ENCODE results near the gene RAI1.
A peak's percentile ranks its signal among the peaks of the same experiment; 100 is the strongest.
"Not testable (repeated sequence)": the region's sequence is repeated elsewhere in the genome, so short reads cannot be mapped to it uniquely, and the experiment has no call there.

The RAI1 gene

GRCh38 chr17:17675416-17675815 lies 5.8 kb upstream of the RAI1 start:
- no peak for DNase-seq (ENCODE audit: low spot score)
- peak overlapping the region; percentile 62 for H3K27ac ChIP-seq
- ChIA-PET POLR2A (ENCODE audit: low non-redundant PET) (no interaction called here), CTCF (no interaction called here)
- TF ChIP-seq, protein P1, sequence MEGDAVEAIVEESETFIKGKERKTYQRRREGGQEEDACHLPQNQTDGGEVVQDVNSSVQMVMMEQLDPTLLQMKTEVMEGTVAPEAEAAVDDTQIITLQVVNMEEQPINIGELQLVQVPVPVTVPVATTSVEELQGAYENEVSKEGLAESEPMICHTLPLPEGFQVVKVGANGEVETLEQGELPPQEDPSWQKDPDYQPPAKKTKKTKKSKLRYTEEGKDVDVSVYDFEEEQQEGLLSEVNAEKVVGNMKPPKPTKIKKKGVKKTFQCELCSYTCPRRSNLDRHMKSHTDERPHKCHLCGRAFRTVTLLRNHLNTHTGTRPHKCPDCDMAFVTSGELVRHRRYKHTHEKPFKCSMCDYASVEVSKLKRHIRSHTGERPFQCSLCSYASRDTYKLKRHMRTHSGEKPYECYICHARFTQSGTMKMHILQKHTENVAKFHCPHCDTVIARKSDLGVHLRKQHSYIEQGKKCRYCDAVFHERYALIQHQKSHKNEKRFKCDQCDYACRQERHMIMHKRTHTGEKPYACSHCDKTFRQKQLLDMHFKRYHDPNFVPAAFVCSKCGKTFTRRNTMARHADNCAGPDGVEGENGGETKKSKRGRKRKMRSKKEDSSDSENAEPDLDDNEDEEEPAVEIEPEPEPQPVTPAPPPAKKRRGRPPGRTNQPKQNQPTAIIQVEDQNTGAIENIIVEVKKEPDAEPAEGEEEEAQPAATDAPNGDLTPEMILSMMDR (conservative IDR thresholded peaks at IDR 0.05; ENCODE audit: low read depth): no peak

- TF ChIP-seq, protein P1 (conservative IDR thresholded peaks at IDR 0.05; ENCODE audit: low read depth): no peak
- POLR2A ChIA-PET (ENCODE audit: low non-redundant PET): no interaction called here
- peak; percentile 77 for DNase-seq (ENCODE audit: low spot score)
These were observed 5.2 kb upstream of the RAI1 start for GRCh38 chr17:17675925-17676534.

GRCh38 chr17:17676752-17677151 lies 4.5 kb upstream of the RAI1 start:
- ChIA-PET POLR2A (ENCODE audit: low non-redundant PET) (no interaction called here), CTCF (no interaction called here)
- H3K27ac ChIP-seq: peak overlapping the region; percentile 62
- TF ChIP-seq, protein P1 (conservative IDR thresholded peaks at IDR 0.05; ENCODE audit: low read depth): no peak
- DNase-seq (ENCODE audit: low spot score): no peak

More at GRCh38 chr17:17675925-17676534, 5.2 kb upstream of the RAI1 start:
- CTCF ChIA-PET: no interaction called here
- peak overlapping the region; percentile 62 for H3K27ac ChIP-seq

DNA sequence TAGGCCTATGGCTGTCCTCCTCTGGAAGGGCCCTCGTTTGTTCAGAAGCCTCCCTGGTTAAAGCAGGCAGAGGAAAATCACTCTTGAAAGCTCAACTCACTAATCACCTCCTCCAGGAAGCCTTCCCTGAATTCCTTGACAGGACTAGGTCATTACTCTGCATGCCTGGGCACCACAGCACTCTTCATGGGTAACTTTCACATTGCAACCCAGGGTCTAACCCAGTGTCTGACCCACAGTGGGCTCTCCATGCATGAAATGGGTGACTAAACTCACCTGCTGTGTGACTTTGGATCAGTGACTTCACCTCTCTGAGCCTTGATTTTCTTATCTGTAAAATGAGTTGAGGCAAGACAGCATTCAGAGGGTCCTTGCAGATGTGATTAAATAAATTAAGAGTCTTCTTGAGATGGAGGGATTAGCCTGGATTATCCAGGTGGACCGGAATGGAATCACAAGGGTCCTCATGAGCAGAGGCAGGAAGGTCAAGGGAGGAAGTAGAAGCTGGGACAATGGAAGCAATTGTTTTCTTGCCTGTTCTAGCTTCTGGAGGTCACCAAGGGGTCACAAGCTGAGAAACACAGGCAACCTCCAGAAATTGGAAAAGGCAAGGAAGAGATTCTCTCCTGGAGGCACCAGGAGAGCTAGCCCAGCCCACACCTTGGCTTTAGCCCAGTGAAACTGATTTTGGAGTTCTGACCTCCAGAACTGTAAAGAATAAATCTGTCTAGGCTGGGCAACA lies 3.8 kb upstream of the RAI1 start:
- CTCF ChIA-PET: no interaction called here
- POLR2A ChIA-PET (ENCODE audit: low non-redundant PET): no interaction called here
- no peak overlapping the region; the same call in 1 of the 2 replicates for H3K27ac ChIP-seq
- TF ChIP-seq, protein P1 (conservative IDR thresholded peaks at IDR 0.05; ENCODE audit: low read depth): no peak
- DNase-seq (ENCODE audit: low spot score): no peak

- H3K27ac ChIP-seq; DNase-seq (ENCODE audit: low spot score); POLR2A ChIA-PET (ENCODE audit: low non-redundant PET): not testable (repeated sequence)
- CTCF ChIA-PET: interaction anchor here (1.0 kb wide), 1 partner anchor 181 kb away, joined by 4 read pairs; no protein-coding TSS in a partner anchor
These were observed 3.1 kb upstream of the RAI1 start for GRCh38 chr17:17678063-17678699.

GRCh38 chr17:17679243-17679642 lies 2.0 kb upstream of the RAI1 start:
- no peak overlapping the region for H3K27ac ChIP-seq
- ChIA-PET CTCF (interaction anchor here (1.0 kb wide), 1 partner anchor 182 kb away, joined by 4 read pairs; no protein-coding TSS in a partner anchor), POLR2A (ENCODE audit: low non-redundant PET) (interaction anchor here (0.8 kb wide), 1 partner anchor 14 kb away, joined by 3 read pairs; no protein-coding TSS in a partner anchor)
- TF ChIP-seq, protein P1 (conservative IDR thresholded peaks at IDR 0.05; ENCODE audit: low read depth): no peak
- no peak for DNase-seq (ENCODE audit: low spot score)
